ENCODE results near the gene PRRC1.
"Not testable (repeated sequence)": the region's sequence is repeated elsewhere in the genome, so short reads cannot be mapped to it uniquely, and the experiment has no call there.

GRCh38 chr5:127569471-127569870 lies 52.0 kb downstream of the PRRC1 start:
- TF ChIP-seq CTCF, POLR2A (IDR thresholded peaks at IDR 0.05): not testable (repeated sequence)

Measured in body of pancreas (tissue), 4 donors.